ENCODE results near the gene ARHGEF17.

DNA sequence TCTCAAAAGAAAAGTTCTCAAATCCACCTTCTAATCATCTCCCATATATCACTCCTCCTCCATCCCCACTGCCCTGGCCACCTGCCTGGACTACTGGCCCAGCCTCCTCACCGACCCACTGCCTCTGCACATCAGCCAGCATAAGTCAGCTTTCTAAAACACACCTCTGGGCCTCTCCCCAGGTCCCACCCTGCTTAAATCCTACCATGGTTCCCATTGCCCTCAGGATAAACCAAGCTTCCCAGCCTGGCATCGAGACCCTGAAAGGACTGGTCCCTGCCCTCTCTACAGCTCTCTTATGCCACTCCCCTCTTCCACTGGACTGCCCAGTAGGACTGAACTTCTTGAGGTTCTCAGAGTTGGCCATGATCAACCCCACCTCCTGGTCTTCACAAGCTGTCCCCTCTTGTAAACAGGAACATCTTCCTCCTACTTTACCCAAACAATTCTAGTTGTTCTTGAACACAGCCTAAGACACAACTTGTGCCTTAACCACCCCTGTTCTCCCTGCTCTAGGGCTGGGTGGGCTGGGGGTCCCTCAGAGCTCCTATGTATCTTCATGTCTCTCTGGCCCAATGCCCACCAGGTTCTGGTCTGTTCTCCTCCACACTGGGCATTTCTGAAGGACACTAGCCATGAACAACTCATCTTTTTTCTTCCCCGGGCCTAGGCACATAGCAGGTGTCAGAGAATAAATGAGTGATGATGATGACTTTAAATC lies 48.5 kb upstream of the ARHGEF17 start:
- TF ChIP-seq, protein P1, sequence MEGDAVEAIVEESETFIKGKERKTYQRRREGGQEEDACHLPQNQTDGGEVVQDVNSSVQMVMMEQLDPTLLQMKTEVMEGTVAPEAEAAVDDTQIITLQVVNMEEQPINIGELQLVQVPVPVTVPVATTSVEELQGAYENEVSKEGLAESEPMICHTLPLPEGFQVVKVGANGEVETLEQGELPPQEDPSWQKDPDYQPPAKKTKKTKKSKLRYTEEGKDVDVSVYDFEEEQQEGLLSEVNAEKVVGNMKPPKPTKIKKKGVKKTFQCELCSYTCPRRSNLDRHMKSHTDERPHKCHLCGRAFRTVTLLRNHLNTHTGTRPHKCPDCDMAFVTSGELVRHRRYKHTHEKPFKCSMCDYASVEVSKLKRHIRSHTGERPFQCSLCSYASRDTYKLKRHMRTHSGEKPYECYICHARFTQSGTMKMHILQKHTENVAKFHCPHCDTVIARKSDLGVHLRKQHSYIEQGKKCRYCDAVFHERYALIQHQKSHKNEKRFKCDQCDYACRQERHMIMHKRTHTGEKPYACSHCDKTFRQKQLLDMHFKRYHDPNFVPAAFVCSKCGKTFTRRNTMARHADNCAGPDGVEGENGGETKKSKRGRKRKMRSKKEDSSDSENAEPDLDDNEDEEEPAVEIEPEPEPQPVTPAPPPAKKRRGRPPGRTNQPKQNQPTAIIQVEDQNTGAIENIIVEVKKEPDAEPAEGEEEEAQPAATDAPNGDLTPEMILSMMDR (IDR thresholded peaks at IDR 0.05), result no peak
- TF ChIP-seq POLR2A (IDR thresholded peaks at IDR 0.05), result no peak

Data from testis (tissue), 2 donors.